MG63 (cell line): ENCODE measurements around the gene SCNM1. TPM values are rescaled to one million over a fixed set of nuclear protein-coding genes. Genes with fewer than 3 reads are reported as not detected.

Experiments
- DNase-seq: peaks from one replicate; pipeline ENCODE4 v3.0.0-alpha.2; 2020
- H3K27me3 ChIP-seq: fragments of 250-450 bp; sonication (Bioruptor Pico); 2 replicates; pipeline ENCODE4 v1.5.1; 2020; ENCODE audit warnings: mild to moderate bottlenecking, moderate library complexity
- H3K36me3 ChIP-seq: fragments of 250-450 bp; sonication (Bioruptor Pico); 2 replicates; pipeline ENCODE4 v1.5.1; 2020; ENCODE audit warnings: mild to moderate bottlenecking, moderate library complexity
- H3K4me3 ChIP-seq: fragments of 250-450 bp; sonication (Bioruptor Pico); 2 replicates; pipeline ENCODE4 v1.5.1; 2020; ENCODE audit warnings: mild to moderate bottlenecking, moderate library complexity
- H3K9me3 ChIP-seq: fragments of 250-450 bp; sonication (Bioruptor Pico); 2 replicates; pipeline ENCODE4 v1.5.1; 2020; ENCODE audit warnings: mild to moderate bottlenecking, moderate library complexity
- total RNA-seq: library from RNA; depleted of rRNA; stranded (reverse); fragments of >200 nt; shearing (Covaris generic); gene quantifications from 2 replicates; pipeline ENCODE4 v1.2.3, GENCODE V29; 2014; ENCODE audit warnings: low replicate concordance

Gene SCNM1
- total RNA-seq, 1 experiment from 2014 or later, result 69.6 TPM

GRCh38 chr1:151144474-151145303 lies 21.3 kb upstream of the SCNM1 start:
- DNase-seq, result no peak

GRCh38 chr1:151145304-151146071 lies 20.5 kb upstream of the SCNM1 start:
- Histone ChIP-seq H3K36me3 (no peaks in the 10 kb centered on the region), H3K27me3 (no peaks in the 10 kb centered on the region), H3K4me3 (no peak overlapping the region), H3K9me3 (no peaks in the 10 kb centered on the region)
- DNase-seq, result no peak

More at GRCh38 chr1:151144474-151145303, 21.3 kb upstream of the SCNM1 start:
- H3K36me3 ChIP-seq, result no peaks in the 10 kb centered on the region
- no peak overlapping the region for H3K4me3 ChIP-seq
- no peaks in the 10 kb centered on the region for H3K27me3 ChIP-seq
- no peaks in the 10 kb centered on the region for H3K9me3 ChIP-seq

GRCh38 chr1:151146072-151146411 lies 19.9 kb upstream of the SCNM1 start:
- H3K36me3 ChIP-seq, result no peaks in the 10 kb centered on the region
- peak overlapping the region; percentile 53 for H3K4me3 ChIP-seq
- DNase-seq, result no peak
- H3K9me3 ChIP-seq, result no peaks in the 10 kb centered on the region
- no peaks in the 10 kb centered on the region for H3K27me3 ChIP-seq

GRCh38 chr1:151146412-151147131 lies 19.4 kb upstream of the SCNM1 start, which contains the start of gene SEMA6C:
Gene SEMA6C (minus strand): TSS chr1:151146631. CDS start chr1:151142621, 4,010 bp downstream.
- peak within 1 kb of the TSS; percentile 53 for H3K4me3 ChIP-seq
- no peaks in the 10 kb centered on the region for H3K9me3 ChIP-seq

GRCh38 chr1:151147132-151147503 lies 18.8 kb upstream of the SCNM1 start:
- H3K4me3 ChIP-seq, result peak overlapping the region; percentile 53
- H3K27me3 ChIP-seq, result no peaks in the 10 kb centered on the region
- DNase-seq, result no peak
- H3K36me3 ChIP-seq, result no peaks in the 10 kb centered on the region
- no peaks in the 10 kb centered on the region for H3K9me3 ChIP-seq

More at GRCh38 chr1:151146412-151147131, 19.4 kb upstream of the SCNM1 start, which contains the start of gene SEMA6C:
- H3K27me3 ChIP-seq, result no peaks in the 10 kb centered on the region
- peak; percentile 97 for DNase-seq
- H3K36me3 ChIP-seq, result no peaks in the 10 kb centered on the region

GRCh38 chr1:151147665-151148064 lies 18.3 kb upstream of the SCNM1 start:
- Histone ChIP-seq H3K27me3 (no peaks in the 10 kb centered on the region), H3K9me3 (no peaks in the 10 kb centered on the region)
- DNase-seq, result no peak

GRCh38 chr1:151156515-151156819 lies 9.5 kb upstream of the SCNM1 start, which contains the start of gene TNFAIP8L2:
Gene TNFAIP8L2 (plus strand): TSS chr1:151156649. CDS start chr1:151158698, 2,049 bp downstream.
- no peaks in the 10 kb centered on the region for H3K9me3 ChIP-seq
- H3K4me3 ChIP-seq, result no peak within 1 kb of the TSS
- H3K36me3 ChIP-seq, result peaks cover 29% of the 10 kb centered on the region
- no peak for DNase-seq
- H3K27me3 ChIP-seq, result no peaks in the 10 kb centered on the region

More at GRCh38 chr1:151147665-151148064, 18.3 kb upstream of the SCNM1 start:
- Histone ChIP-seq H3K36me3 (no peaks in the 10 kb centered on the region), H3K4me3 (no peak overlapping the region)

GRCh38 chr1:151157067-151157531 lies 8.8 kb upstream of the SCNM1 start:
- no peaks in the 10 kb centered on the region for H3K9me3 ChIP-seq
- H3K36me3 ChIP-seq, result peaks cover 35% of the 10 kb centered on the region
- no peak overlapping the region for H3K4me3 ChIP-seq
- no peak for DNase-seq
- no peaks in the 10 kb centered on the region for H3K27me3 ChIP-seq

GRCh38 chr1:151158326-151158725 lies 7.6 kb upstream of the SCNM1 start:
- Histone ChIP-seq H3K27me3 (no peaks in the 10 kb centered on the region), H3K36me3 (peaks cover 36% of the 10 kb centered on the region), H3K9me3 (no peaks in the 10 kb centered on the region), H3K4me3 (no peak overlapping the region)
- DNase-seq, result no peak

GRCh38 chr1:151158751-151159251 lies 7.1 kb upstream of the SCNM1 start:
- Histone ChIP-seq H3K4me3 (no peak overlapping the region), H3K36me3 (peaks cover 39% of the 10 kb centered on the region), H3K9me3 (no peaks in the 10 kb centered on the region), H3K27me3 (no peaks in the 10 kb centered on the region)
- DNase-seq, result no peak

- Histone ChIP-seq H3K27me3 (no peaks in the 10 kb centered on the region), H3K36me3 (peaks cover 40% of the 10 kb centered on the region), H3K4me3 (no peak overlapping the region), H3K9me3 (no peaks in the 10 kb centered on the region)
- no peak for DNase-seq
These were observed 6.6 kb upstream of the SCNM1 start for GRCh38 chr1:151159373-151159772.

- Histone ChIP-seq H3K36me3 (peaks cover 51% of the 10 kb centered on the region), H3K27me3 (no peaks in the 10 kb centered on the region), H3K9me3 (no peaks in the 10 kb centered on the region), H3K4me3 (peak overlapping the region; percentile 96)
- no peak for DNase-seq
These were observed 1.1 kb upstream of the SCNM1 start for GRCh38 chr1:151164732-151165280.

- peak; percentile 48 for DNase-seq
These were observed 635 bp upstream of the SCNM1 start for GRCh38 chr1:151165281-151165737.

GRCh38 chr1:151166505-151166956 lies 587 bp downstream of the SCNM1 start:
- H3K4me3 ChIP-seq, result peak overlapping the region; percentile 96
- H3K9me3 ChIP-seq, result no peaks in the 10 kb centered on the region
- H3K27me3 ChIP-seq, result no peaks in the 10 kb centered on the region
- H3K36me3 ChIP-seq, result peaks cover 43% of the 10 kb centered on the region
- peak; percentile 26 for DNase-seq

More at GRCh38 chr1:151165281-151165737, 635 bp upstream of the SCNM1 start:
- Histone ChIP-seq H3K9me3 (no peaks in the 10 kb centered on the region), H3K4me3 (peak overlapping the region; percentile 96), H3K36me3 (peaks cover 50% of the 10 kb centered on the region), H3K27me3 (no peaks in the 10 kb centered on the region)

GRCh38 chr1:151167116-151167515 lies 1.2 kb downstream of the SCNM1 start:
- no peak for DNase-seq
- no peaks in the 10 kb centered on the region for H3K27me3 ChIP-seq
- peak overlapping the region; percentile 96 for H3K4me3 ChIP-seq
- H3K36me3 ChIP-seq, result peaks cover 37% of the 10 kb centered on the region
- no peaks in the 10 kb centered on the region for H3K9me3 ChIP-seq

- no peak for DNase-seq
These were observed 5.2 kb downstream of the SCNM1 start for GRCh38 chr1:151171190-151171589.

More at GRCh38 chr1:151171190-151171589, 5.2 kb downstream of the SCNM1 start:
- Histone ChIP-seq H3K27me3 (no peaks in the 10 kb centered on the region), H3K9me3 (no peaks in the 10 kb centered on the region), H3K4me3 (no peak overlapping the region), H3K36me3 (peaks cover 30% of the 10 kb centered on the region)
